Measurements from ENCODE around the gene CMC2.

The CMC2 gene

GRCh38 chr16:81006813-81007695 lies at the start of gene CMC2, which contains the start of gene CENPN:
Gene CMC2, minus strand, starts transcription at chr16:81006885. Its CDS starts 9,491 bp downstream, at chr16:80997394.
Gene CENPN, plus strand, starts transcription at chr16:81007214. Its CDS starts 4,726 bp downstream, at chr16:81011940.
- DNase-seq = peak; percentile 95

GRCh38 chr16:81053761-81054160 lies 47.1 kb upstream of the CMC2 start:
- no peak for DNase-seq

GRCh38 chr16:81042821-81043220 lies 36.1 kb upstream of the CMC2 start:
- DNase-seq = no peak

GRCh38 chr16:81041696-81042095 lies 35.0 kb upstream of the CMC2 start:
- DNase-seq = no peak

- DNase-seq = no peak
Measured at GRCh38 chr16:81040842-81041241, 34.2 kb upstream of the CMC2 start.

- DNase-seq = no peak
Measured at GRCh38 chr16:81040131-81040530, 33.4 kb upstream of the CMC2 start.

- DNase-seq = peak; percentile 12
Measured at GRCh38 chr16:81036751-81037350, 30.2 kb upstream of the CMC2 start.

- DNase-seq = peak; percentile 33
Measured at GRCh38 chr16:81035975-81036750, 29.5 kb upstream of the CMC2 start.

- DNase-seq = peak; percentile 91
Measured at GRCh38 chr16:81035398-81035974, 28.8 kb upstream of the CMC2 start, which contains the start of gene ATMIN. Gene ATMIN, plus strand, starts transcription at chr16:81035842. Its CDS starts 29 bp downstream, at chr16:81035871.

GRCh38 chr16:81029930-81030604 lies 23.4 kb upstream of the CMC2 start:
- no peak for DNase-seq

- DNase-seq = no peak
Measured at GRCh38 chr16:81026429-81026828, 19.7 kb upstream of the CMC2 start.

GRCh38 chr16:81018496-81018895 lies 11.8 kb upstream of the CMC2 start:
- DNase-seq = no peak

GRCh38 chr16:81014672-81015071 lies 8.0 kb upstream of the CMC2 start:
- DNase-seq = no peak

- no peak for DNase-seq
Measured at GRCh38 chr16:81012974-81013373, 6.3 kb upstream of the CMC2 start.

- no peak for DNase-seq
Measured at GRCh38 chr16:81008505-81008789, 1.8 kb upstream of the CMC2 start.

GRCh38 chr16:81006211-81006812 lies 373 bp downstream of the CMC2 start:
- DNase-seq = peak; percentile 71

GRCh38 chr16:81005610-81006161 lies 999 bp downstream of the CMC2 start:
- DNase-seq = peak; percentile 9

- peak; percentile 49 for DNase-seq
Measured at GRCh38 chr16:81004646-81005353, 1.9 kb downstream of the CMC2 start.

- DNase-seq = no peak
Measured at GRCh38 chr16:81003610-81004460, 2.9 kb downstream of the CMC2 start.

GRCh38 chr16:81003064-81003463 lies 3.6 kb downstream of the CMC2 start:
- no peak for DNase-seq

Measured in NCI-H69 (cell line).